Activated T-helper 17 cell treated with anti-CD3 and anti-CD28 coated beads, Interleukin-2, amount 50 U/mL, for 72 hours (primary cell): ENCODE measurements around the gene TNN. TPM values are rescaled to one million over a fixed set of nuclear protein-coding genes. Genes with fewer than 3 reads are reported as not detected.
"Not testable (repeated sequence)": the region's sequence is repeated elsewhere in the genome, so short reads cannot be mapped to it uniquely, and the experiment has no call there.

Source experiments
- ATAC-seq: fragments of 150-1000 bp; cut with Tn5 transposase; replicated peaks from 2 replicates; pipeline ENCODE4 v1.10.0; 2021; ENCODE audit warnings: mild to moderate bottlenecking, moderate library complexity
- H3K27ac Mint-ChIP-seq: one replicate; pipeline ENCODE4 v1.8.0; 2022; ENCODE audit warnings: mixed read lengths
- H3K27me3 Mint-ChIP-seq: one replicate; pipeline ENCODE4 v1.8.0; 2022; ENCODE audit warnings: mixed read lengths
- H3K36me3 Mint-ChIP-seq: one replicate; pipeline ENCODE4 v1.8.0; 2022; ENCODE audit warnings: low read depth, mild to moderate bottlenecking, mixed read lengths
- H3K4me1 Mint-ChIP-seq: one replicate; pipeline ENCODE4 v1.8.0; 2022; ENCODE audit warnings: mixed read lengths
- H3K4me3 Mint-ChIP-seq: one replicate; pipeline ENCODE4 v1.8.0; 2022; ENCODE audit warnings: mild to moderate bottlenecking, mixed read lengths
- H3K9me3 Mint-ChIP-seq: one replicate; pipeline ENCODE4 v1.8.0; 2022; ENCODE audit warnings: mixed read lengths
- total RNA-seq, 2 donors: library from RNA; stranded (reverse); gene quantifications; one replicate each; pipeline ENCODE4 v1.2.3, GENCODE V29; 2022

Gene TNN
- total RNA-seq, 2 donors from 2014 or later: not detected

- H3K4me3 Mint-ChIP-seq, H3K9me3 Mint-ChIP-seq, ATAC-seq, H3K36me3 Mint-ChIP-seq, H3K27ac Mint-ChIP-seq, H3K4me1 Mint-ChIP-seq: not testable (repeated sequence)
- peaks cover 29% of the 10 kb centered on the region for H3K27me3 Mint-ChIP-seq
Measured at GRCh38 chr1:175044591-175044990, 23.0 kb upstream of the TNN start.

- no peaks in the 10 kb centered on the region for H3K4me1 Mint-ChIP-seq
- H3K36me3 Mint-ChIP-seq: no peaks in the 10 kb centered on the region
- H3K27ac Mint-ChIP-seq: no peak overlapping the region
- no peak for ATAC-seq
- no peaks in the 10 kb centered on the region for H3K9me3 Mint-ChIP-seq
- no peak overlapping the region for H3K4me3 Mint-ChIP-seq
- peaks cover 30% of the 10 kb centered on the region for H3K27me3 Mint-ChIP-seq
Measured at GRCh38 chr1:175045097-175045496, 22.5 kb upstream of the TNN start.

GRCh38 chr1:175045519-175045918, 22.1 kb upstream of the TNN start:
- Mint-ChIP-seq H3K36me3 (no peaks in the 10 kb centered on the region), H3K4me1 (no peaks in the 10 kb centered on the region), H3K9me3 (no peaks in the 10 kb centered on the region), H3K4me3 (no peak overlapping the region), H3K27me3 (peaks cover 30% of the 10 kb centered on the region), H3K27ac (no peak overlapping the region)
- no peak for ATAC-seq

- H3K9me3 Mint-ChIP-seq: no peaks in the 10 kb centered on the region
- H3K4me1 Mint-ChIP-seq: no peaks in the 10 kb centered on the region
- H3K36me3 Mint-ChIP-seq: no peaks in the 10 kb centered on the region
- H3K4me3 Mint-ChIP-seq: no peak overlapping the region
- peaks cover 55% of the 10 kb centered on the region for H3K27me3 Mint-ChIP-seq
- no peak overlapping the region for H3K27ac Mint-ChIP-seq
- no peak for ATAC-seq
Measured at GRCh38 chr1:175050992-175051391, 16.6 kb upstream of the TNN start.

GRCh38 chr1:175054736-175055135, 12.9 kb upstream of the TNN start:
- no peak overlapping the region for H3K4me3 Mint-ChIP-seq
- H3K9me3 Mint-ChIP-seq: peaks cover 5% of the 10 kb centered on the region
- H3K27ac Mint-ChIP-seq: no peak overlapping the region
- H3K27me3 Mint-ChIP-seq: peaks cover 42% of the 10 kb centered on the region
- ATAC-seq: no peak
- no peaks in the 10 kb centered on the region for H3K4me1 Mint-ChIP-seq
- no peaks in the 10 kb centered on the region for H3K36me3 Mint-ChIP-seq

GRCh38 chr1:175062339-175062738, 5.3 kb upstream of the TNN start:
- Mint-ChIP-seq H3K27ac (no peak overlapping the region), H3K27me3 (peaks cover 19% of the 10 kb centered on the region), H3K4me3 (no peak overlapping the region), H3K9me3 (no peaks in the 10 kb centered on the region), H3K4me1 (no peaks in the 10 kb centered on the region), H3K36me3 (no peaks in the 10 kb centered on the region)
- ATAC-seq: no peak

- no peaks in the 10 kb centered on the region for H3K4me1 Mint-ChIP-seq
- H3K36me3 Mint-ChIP-seq: no peaks in the 10 kb centered on the region
- no peak for ATAC-seq
- H3K4me3 Mint-ChIP-seq: no peak overlapping the region
- H3K27ac Mint-ChIP-seq: no peak overlapping the region
- peaks cover 14% of the 10 kb centered on the region for H3K27me3 Mint-ChIP-seq
- H3K9me3 Mint-ChIP-seq: no peaks in the 10 kb centered on the region
Measured at GRCh38 chr1:175062858-175063257, 4.8 kb upstream of the TNN start.

GRCh38 chr1:175070818-175071217, 3.2 kb downstream of the TNN start:
- peaks cover 11% of the 10 kb centered on the region for H3K27me3 Mint-ChIP-seq
- no peak overlapping the region for H3K27ac Mint-ChIP-seq
- no peak overlapping the region for H3K4me3 Mint-ChIP-seq
- no peaks in the 10 kb centered on the region for H3K9me3 Mint-ChIP-seq
- no peaks in the 10 kb centered on the region for H3K4me1 Mint-ChIP-seq
- H3K36me3 Mint-ChIP-seq: no peaks in the 10 kb centered on the region
- ATAC-seq: no peak

- no peak overlapping the region for H3K4me3 Mint-ChIP-seq
- H3K9me3 Mint-ChIP-seq: no peaks in the 10 kb centered on the region
- H3K27me3 Mint-ChIP-seq: peaks cover 6% of the 10 kb centered on the region
- H3K27ac Mint-ChIP-seq: no peak overlapping the region
- no peaks in the 10 kb centered on the region for H3K4me1 Mint-ChIP-seq
- ATAC-seq: no peak
- H3K36me3 Mint-ChIP-seq: no peaks in the 10 kb centered on the region
Measured at GRCh38 chr1:175071276-175071943, 3.8 kb downstream of the TNN start.

- no peaks in the 10 kb centered on the region for H3K9me3 Mint-ChIP-seq
- no peaks in the 10 kb centered on the region for H3K4me1 Mint-ChIP-seq
- no peak overlapping the region for H3K27ac Mint-ChIP-seq
- peak; percentile 96 for ATAC-seq
- no peaks in the 10 kb centered on the region for H3K36me3 Mint-ChIP-seq
- H3K4me3 Mint-ChIP-seq: no peak overlapping the region
- peaks cover 2% of the 10 kb centered on the region for H3K27me3 Mint-ChIP-seq
Measured at GRCh38 chr1:175072099-175072951, 4.7 kb downstream of the TNN start.

GRCh38 chr1:175073061-175073460, 5.4 kb downstream of the TNN start:
- Mint-ChIP-seq H3K36me3 (no peaks in the 10 kb centered on the region), H3K27ac (no peak overlapping the region), H3K4me3 (no peak overlapping the region)

GRCh38 chr1:175073633-175074032, 6.0 kb downstream of the TNN start:
- ATAC-seq: no peak
- no peaks in the 10 kb centered on the region for H3K9me3 Mint-ChIP-seq
- no peaks in the 10 kb centered on the region for H3K36me3 Mint-ChIP-seq
- no peaks in the 10 kb centered on the region for H3K4me1 Mint-ChIP-seq
- no peak overlapping the region for H3K27ac Mint-ChIP-seq
- H3K27me3 Mint-ChIP-seq: peaks cover 2% of the 10 kb centered on the region
- H3K4me3 Mint-ChIP-seq: no peak overlapping the region

More at GRCh38 chr1:175073061-175073460, 5.4 kb downstream of the TNN start:
- Mint-ChIP-seq H3K9me3 (no peaks in the 10 kb centered on the region), H3K27me3 (peaks cover 2% of the 10 kb centered on the region), H3K4me1 (no peaks in the 10 kb centered on the region)
- ATAC-seq: no peak

GRCh38 chr1:175075572-175076568, 8.2 kb downstream of the TNN start:
- no peak overlapping the region for H3K4me3 Mint-ChIP-seq
- H3K27me3 Mint-ChIP-seq: peaks cover 7% of the 10 kb centered on the region
- ATAC-seq: no peak
- no peaks in the 10 kb centered on the region for H3K9me3 Mint-ChIP-seq
- no peaks in the 10 kb centered on the region for H3K36me3 Mint-ChIP-seq
- H3K27ac Mint-ChIP-seq: no peak overlapping the region
- H3K4me1 Mint-ChIP-seq: no peaks in the 10 kb centered on the region

- H3K4me3 Mint-ChIP-seq: no peak overlapping the region
- peaks cover 4% of the 10 kb centered on the region for H3K27me3 Mint-ChIP-seq
- no peaks in the 10 kb centered on the region for H3K36me3 Mint-ChIP-seq
- no peaks in the 10 kb centered on the region for H3K4me1 Mint-ChIP-seq
- H3K27ac Mint-ChIP-seq: no peak overlapping the region
- no peaks in the 10 kb centered on the region for H3K9me3 Mint-ChIP-seq
- ATAC-seq: no peak
Measured at GRCh38 chr1:175077356-175078030, 9.9 kb downstream of the TNN start.
